PC-9 (cell line): ENCODE results near the gene GALNT7. TPM values are rescaled to one million over a fixed set of nuclear protein-coding genes. Genes with fewer than 3 reads are reported as not detected.

Experiments used
- BruUV-seq: library from RNA; stranded (reverse); fragments of 400-500 nt; replicated peaks from 2 replicates; lab custom pipeline; 2021; lab: Mats Ljungman, UMichigan
- CTCF ChIA-PET: fragments of 300-600 bp; sonication (Branson Sonifier 250); formaldehyde crosslinking; loops from one replicate; lab custom pipeline; 2022; ENCODE audit warnings: antibody characterized with exemption; lab: Charles Lee
- POLR2A ChIA-PET: fragments of 300-600 bp; sonication (Branson Sonifier 250); formaldehyde crosslinking; loops from one replicate; lab custom pipeline; 2022; ENCODE audit warnings: antibody characterized with exemption; ENCODE audit not compliant: unreplicated experiment; lab: Charles Lee
- DNase-seq, 2 experiments: peaks; one replicate each; pipeline versions ENCODE4 v3.0.0 to v3.0.0-alpha.2; 2015 to 2022; ENCODE audit warnings: mixed read lengths in 1 of 2
- H2AFZ ChIP-seq: fragments of 200-600 bp; sonication (generic); 2 replicates; pipeline ENCODE4 v1.8.1; 2017; ENCODE audit warnings: antibody characterized with exemption
- H3F3A ChIP-seq: fragments of 200-600 bp; sonication (generic); 2 replicates; pipeline ENCODE4 v1.8.1; 2017; ENCODE audit warnings: antibody characterized with exemption, mild to moderate bottlenecking, low read depth; ENCODE audit not compliant: insufficient read depth
- H3K27ac ChIP-seq: fragments of 200-600 bp; sonication (generic); 2 replicates; pipeline ENCODE4 v1.6.1; 2016; ENCODE audit warnings: mixed run types
- H3K27me3 ChIP-seq: fragments of 200-600 bp; sonication (generic); 2 replicates; pipeline ENCODE4 v1.6.1; 2016; ENCODE audit warnings: low read depth, mixed run types; ENCODE audit not compliant: insufficient read depth
- H3K36me3 ChIP-seq: fragments of 200-600 bp; sonication (generic); 2 replicates; pipeline ENCODE4 v1.6.1; 2016; ENCODE audit warnings: low read depth, mixed run types
- H3K4me1 ChIP-seq: fragments of 200-600 bp; sonication (generic); replicated peaks from 2 replicates; pipeline ENCODE4 v1.6.1; 2016; ENCODE audit warnings: mixed run types; ENCODE audit not compliant: insufficient read depth
- H3K4me2 ChIP-seq: fragments of 200-600 bp; sonication (generic); 2 replicates; pipeline ENCODE4 v1.6.1; 2017; ENCODE audit warnings: mixed run types
- H3K4me3 ChIP-seq: fragments of 200-600 bp; sonication (generic); 2 replicates; pipeline ENCODE4 v1.6.1; 2016; ENCODE audit warnings: mixed run types
- H3K79me2 ChIP-seq: fragments of 200-600 bp; sonication (generic); 2 replicates; pipeline ENCODE4 v1.6.1; 2017; ENCODE audit warnings: low read depth, mixed run types
- H3K9me2 ChIP-seq: fragments of 200-600 bp; sonication (generic); 2 replicates; pipeline ENCODE4 v1.8.1; 2017; ENCODE audit warnings: mild to moderate bottlenecking; ENCODE audit not compliant: insufficient read depth
- H3K9me3 ChIP-seq: fragments of 200-600 bp; sonication (generic); 2 replicates; pipeline ENCODE4 v1.8.1; 2016; ENCODE audit warnings: low read depth; ENCODE audit not compliant: insufficient read depth
- H4K20me1 ChIP-seq: fragments of 200-600 bp; sonication (generic); 2 replicates; pipeline ENCODE4 v1.8.1; 2017; ENCODE audit not compliant: insufficient read depth
- EZH2 ChIP-seq: fragments of 200-600 bp; sonication (generic); IDR thresholded peaks from 2 replicates; pipeline ENCODE4 v1.8.0; 2017; ENCODE audit warnings: antibody characterized with exemption, low read depth
- intact Hi-C: fragments of 100-400 bp; cut with micrococcal nuclease; formaldehyde crosslinking; loops from one replicate; pipeline ENCODE4 v1.10.0; 2022; ENCODE audit not compliant: unreplicated experiment
- total RNA-seq: library from RNA; stranded (reverse); gene quantifications from 2 replicates; pipeline ENCODE4 v1.2.3, GENCODE V29; 2021
- TF ChIP-seq, protein P1 (sequence below): fragments of 200-600 bp; sonication (generic); conservative IDR thresholded peaks from 2 replicates; pipeline ENCODE4 v1.6.1; 2017; ENCODE audit warnings: mixed run types, antibody characterized with exemption, mild to moderate bottlenecking, moderate library complexity

Gene GALNT7
- total RNA-seq, 1 experiment from 2014 or later = 57.2 TPM

DNA sequence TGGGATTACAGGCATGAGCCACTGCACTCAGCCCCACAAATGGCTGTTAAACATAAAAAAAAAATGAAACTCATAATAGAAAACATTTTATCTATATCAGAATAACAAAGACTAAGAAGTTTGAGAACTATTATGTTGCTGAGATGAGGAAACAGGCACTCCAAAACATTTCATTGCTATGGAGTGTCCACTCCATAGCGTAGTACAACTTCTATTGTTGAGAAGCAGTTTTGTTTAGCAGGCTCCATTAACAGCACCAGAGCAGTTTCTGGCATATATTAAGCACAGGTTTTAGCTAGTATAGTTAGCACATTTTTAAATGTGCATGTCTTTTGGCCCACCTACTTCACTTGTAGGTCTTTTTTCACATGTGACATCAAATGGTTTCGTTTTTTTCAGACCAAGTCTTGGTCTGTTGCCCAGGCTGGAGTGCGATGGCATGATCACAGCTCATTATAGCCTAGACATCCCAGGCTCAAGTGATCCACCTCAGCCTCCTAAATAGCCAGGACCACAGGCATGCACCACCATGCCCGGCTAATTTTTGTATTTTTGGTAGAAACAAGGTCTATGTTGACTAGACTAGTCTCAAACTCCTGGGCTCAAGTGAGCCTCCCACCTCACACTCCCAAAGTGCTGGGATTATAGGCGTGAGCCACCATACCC, 159.8 kb downstream of the GALNT7 start:
- peaks cover 26% of the 10 kb centered on the region; the same call in 1 of the 2 replicates for H3F3A ChIP-seq
- no peak overlapping the region for H3K4me3 ChIP-seq
- no peaks in the 10 kb centered on the region for H3K9me2 ChIP-seq
- H2AFZ ChIP-seq = no peak overlapping the region
- no peaks in the 10 kb centered on the region for H3K36me3 ChIP-seq
- TF ChIP-seq, protein P1, sequence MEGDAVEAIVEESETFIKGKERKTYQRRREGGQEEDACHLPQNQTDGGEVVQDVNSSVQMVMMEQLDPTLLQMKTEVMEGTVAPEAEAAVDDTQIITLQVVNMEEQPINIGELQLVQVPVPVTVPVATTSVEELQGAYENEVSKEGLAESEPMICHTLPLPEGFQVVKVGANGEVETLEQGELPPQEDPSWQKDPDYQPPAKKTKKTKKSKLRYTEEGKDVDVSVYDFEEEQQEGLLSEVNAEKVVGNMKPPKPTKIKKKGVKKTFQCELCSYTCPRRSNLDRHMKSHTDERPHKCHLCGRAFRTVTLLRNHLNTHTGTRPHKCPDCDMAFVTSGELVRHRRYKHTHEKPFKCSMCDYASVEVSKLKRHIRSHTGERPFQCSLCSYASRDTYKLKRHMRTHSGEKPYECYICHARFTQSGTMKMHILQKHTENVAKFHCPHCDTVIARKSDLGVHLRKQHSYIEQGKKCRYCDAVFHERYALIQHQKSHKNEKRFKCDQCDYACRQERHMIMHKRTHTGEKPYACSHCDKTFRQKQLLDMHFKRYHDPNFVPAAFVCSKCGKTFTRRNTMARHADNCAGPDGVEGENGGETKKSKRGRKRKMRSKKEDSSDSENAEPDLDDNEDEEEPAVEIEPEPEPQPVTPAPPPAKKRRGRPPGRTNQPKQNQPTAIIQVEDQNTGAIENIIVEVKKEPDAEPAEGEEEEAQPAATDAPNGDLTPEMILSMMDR = no peak
- TF ChIP-seq EZH2 = no peak
- H3K27me3 ChIP-seq = no peaks in the 10 kb centered on the region
- no peaks in the 10 kb centered on the region for H3K9me3 ChIP-seq
- intact Hi-C loops = no loop called here
- H3K4me2 ChIP-seq = no peak overlapping the region
- H3K27ac ChIP-seq = no peak overlapping the region
- no peak for DNase-seq
- no TSS peak for BruUV-seq
- H3K4me1 ChIP-seq = peaks cover 15% of the 10 kb centered on the region
- CTCF ChIA-PET = no interaction called here
- no peaks in the 10 kb centered on the region for H4K20me1 ChIP-seq
- POLR2A ChIA-PET = no interaction called here
- H3K79me2 ChIP-seq = peaks cover 24% of the 10 kb centered on the region

DNA sequence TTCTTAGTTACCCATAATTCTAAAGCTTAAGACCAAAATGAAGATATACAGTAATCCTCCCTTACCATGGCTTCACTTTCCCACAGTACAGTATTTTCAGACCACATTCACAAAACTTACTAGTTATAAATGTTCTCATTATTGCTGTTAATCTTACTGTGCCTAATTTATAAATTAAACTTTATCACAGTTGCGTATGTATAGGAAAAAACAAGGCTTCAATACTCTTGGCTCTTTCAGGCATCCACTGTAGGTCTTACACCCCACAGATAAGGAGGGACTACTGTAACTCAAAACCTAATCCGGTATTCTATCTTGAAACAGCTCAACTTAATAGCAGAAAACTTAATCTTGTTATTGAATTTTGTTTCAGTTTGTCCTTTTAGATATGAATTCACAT, 162.0 kb downstream of the GALNT7 start:
- no TSS peak for BruUV-seq
- Histone ChIP-seq H3K4me3 (no peak overlapping the region), H3K36me3 (no peaks in the 10 kb centered on the region), H4K20me1 (no peaks in the 10 kb centered on the region), H3K9me2 (no peaks in the 10 kb centered on the region), H3K27me3 (no peaks in the 10 kb centered on the region), H3F3A (peaks cover 29% of the 10 kb centered on the region; the same call in 1 of the 2 replicates), H3K27ac (0 out of 2 replicates have a peak overlapping the region, but pooled peaks have one; percentile 9), H3K9me3 (no peaks in the 10 kb centered on the region), H3K4me1 (peaks cover 16% of the 10 kb centered on the region), H2AFZ (no peak overlapping the region), H3K79me2 (peaks cover 31% of the 10 kb centered on the region), H3K4me2 (no peak overlapping the region)
- ChIA-PET CTCF (no interaction called here), POLR2A (no interaction called here)
- DNase-seq = no peak
- TF ChIP-seq EZH2 = no peak
- TF ChIP-seq, protein P1 = no peak
- intact Hi-C loops = no loop called here

- Histone ChIP-seq H3K36me3 (no peaks in the 10 kb centered on the region), H3K27ac (no peak overlapping the region), H3K4me3 (peak overlapping the region; percentile 94), H3K79me2 (peaks cover 31% of the 10 kb centered on the region), H3K4me2 (peak overlapping the region; percentile 84), H3K4me1 (peaks cover 25% of the 10 kb centered on the region), H3K9me3 (no peaks in the 10 kb centered on the region), H3F3A (peaks cover 23% of the 10 kb centered on the region; the same call in 1 of the 2 replicates), H3K27me3 (no peaks in the 10 kb centered on the region), H4K20me1 (no peaks in the 10 kb centered on the region), H3K9me2 (no peaks in the 10 kb centered on the region), H2AFZ (no peak overlapping the region)
- intact Hi-C loops = no loop called here
- TF ChIP-seq, protein P1 = no peak
- no peak for TF ChIP-seq EZH2
- ChIA-PET CTCF (no interaction called here), POLR2A (interaction anchor here (0.6 to 0.7 kb wide), 2 partner anchors 444 to 880 kb away, joined by 3 to 6 read pairs; no protein-coding TSS in a partner anchor)
- DNase-seq = no peak
- no TSS peak for BruUV-seq
Measured at GRCh38 chr4:173332021-173332487, 163.4 kb downstream of the GALNT7 start.
